T47D (cell line): ENCODE measurements around the gene GALNTL6.
"Not testable (repeated sequence)": the region's sequence is repeated elsewhere in the genome, so short reads cannot be mapped to it uniquely, and the experiment has no call there.

Source experiments
- DNase-seq, 2 experiments: peaks; one replicate each; pipeline versions ENCODE4 v3.0.0 to v3.0.0-alpha.2; 2011 to 2012; ENCODE audit warnings: low read depth in 1 of 2, low spot score in 1 of 2
- JUND ChIP-seq: IDR thresholded peaks from 2 replicates; pipeline ENCODE4 v1.6.1; 2012; ENCODE audit warnings: low read depth
- in situ Hi-C: cut with HindIII; loops from 2 replicates; pipeline ENCODE4 v1.10.0; 2016; ENCODE audit warnings: low sequenced_read_pairs, low pct_unique_long_range_greater_than_20kb

Gene GALNTL6

DNA sequence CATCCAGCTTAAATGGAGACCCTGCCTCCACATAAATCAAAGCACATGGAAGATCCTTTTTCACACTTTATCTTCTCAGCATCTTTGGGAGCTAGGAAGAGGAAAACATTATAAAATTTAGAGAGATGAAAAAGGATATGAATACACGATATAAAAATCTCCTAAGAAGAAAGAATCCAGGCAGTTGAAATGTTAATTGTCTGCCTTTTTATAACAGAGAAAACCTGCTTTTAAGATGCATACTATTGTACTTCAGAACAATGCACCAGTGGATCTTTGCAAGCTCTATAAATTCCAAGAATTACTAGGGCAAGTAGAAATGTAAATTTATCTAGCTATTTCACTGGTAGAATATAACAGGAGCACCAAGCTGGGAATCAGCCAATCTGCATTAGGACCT lies 1055.1 kb downstream of the GALNTL6 start:
- DNase-seq = no peak
- in situ Hi-C loops = no loop called here
- no peak for TF ChIP-seq JUND

DNA sequence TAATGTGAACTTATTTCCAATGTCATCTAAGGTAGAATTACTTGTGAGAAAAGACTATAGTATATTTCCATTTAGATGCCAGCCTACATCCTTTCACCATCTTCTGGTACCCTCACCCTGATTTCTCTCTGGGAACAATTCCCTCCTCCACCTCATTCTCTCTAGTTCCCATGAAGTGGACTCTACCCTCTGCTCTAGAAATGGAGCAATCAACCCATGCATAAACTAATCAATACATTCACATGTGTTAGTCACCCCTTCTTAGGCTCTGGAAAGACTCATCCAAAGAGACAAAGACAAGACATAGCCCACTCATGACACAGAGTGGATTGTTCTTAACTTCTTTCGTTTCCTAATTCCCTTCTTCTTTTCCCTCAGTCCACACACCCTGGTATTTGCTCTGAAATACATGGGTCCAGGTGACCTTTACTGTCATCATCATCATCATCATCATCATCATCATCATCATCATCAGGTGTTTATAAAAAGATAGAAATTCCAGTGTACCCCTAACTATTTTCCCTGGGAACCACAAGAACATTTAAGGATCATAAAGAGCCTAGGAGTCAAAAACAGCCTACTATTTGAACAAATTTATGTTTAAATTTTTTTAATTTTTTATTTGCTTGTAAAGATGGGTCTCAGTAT lies 1056.5 kb downstream of the GALNTL6 start:
- no peak for TF ChIP-seq JUND
- DNase-seq = no peak
- in situ Hi-C loops = no loop called here

DNA sequence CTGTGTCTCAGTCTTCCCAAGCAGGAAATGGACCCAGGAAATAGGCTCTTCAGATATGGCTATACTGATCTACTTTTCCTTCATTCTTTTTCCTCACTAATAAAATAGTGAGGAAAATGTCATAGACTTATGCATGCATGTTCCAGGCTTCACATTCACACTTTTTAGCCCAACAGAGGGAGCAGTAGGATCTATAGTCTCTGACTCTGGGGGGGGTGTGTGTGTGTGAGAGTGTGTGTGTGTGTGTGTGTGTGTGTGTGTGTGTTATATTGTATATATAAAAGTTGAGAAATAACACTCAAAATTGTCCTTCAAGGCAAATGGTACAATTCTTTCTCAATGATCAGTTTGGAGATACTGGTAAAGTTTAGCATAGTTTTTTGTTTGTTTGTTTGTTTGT lies 1058.2 kb downstream of the GALNTL6 start:
- DNase-seq = peak in 1 of 2 experiments; percentile 34
- TF ChIP-seq JUND = no peak
- in situ Hi-C loops = no loop called here

DNA sequence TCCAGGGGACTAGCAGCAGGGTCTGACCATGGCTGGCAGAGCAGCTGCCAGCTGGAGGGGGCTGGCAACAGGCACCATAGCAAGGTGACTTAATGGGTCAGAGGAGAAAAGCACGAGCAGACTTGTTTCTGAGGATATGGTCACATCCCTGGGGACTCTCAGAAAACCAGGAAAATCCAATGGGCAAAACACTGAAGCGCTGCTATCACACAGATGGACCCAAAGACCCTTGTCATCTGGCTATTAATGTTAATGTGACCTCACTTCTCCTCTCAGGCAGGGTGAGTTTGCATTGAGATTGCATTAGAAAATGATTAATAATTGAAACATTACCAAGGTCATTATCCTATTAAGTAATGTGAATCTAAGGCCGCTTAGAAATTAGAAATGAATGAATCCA lies 1061.7 kb downstream of the GALNTL6 start:
- in situ Hi-C loops = no loop called here
- no peak for TF ChIP-seq JUND

DNA sequence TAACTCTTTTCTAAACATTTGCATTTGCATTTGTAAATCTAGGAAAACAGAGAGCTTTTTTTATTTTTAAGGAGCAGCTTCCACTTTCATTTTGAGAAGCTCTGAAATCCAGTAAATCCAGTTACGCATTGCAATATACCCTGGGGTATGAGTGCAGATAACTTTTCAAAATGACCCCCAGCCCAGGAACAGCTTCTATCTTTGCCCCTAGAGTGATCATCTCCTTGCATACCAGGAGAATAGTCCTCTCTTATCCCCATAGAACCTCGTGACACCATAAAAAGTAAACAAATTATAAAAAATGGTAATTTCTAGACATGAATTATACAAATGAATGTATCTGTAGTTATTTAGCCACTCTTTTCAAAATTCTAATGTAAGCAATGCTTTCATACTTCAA lies 1063.2 kb downstream of the GALNTL6 start:
- DNase-seq = no peak
- in situ Hi-C loops = no loop called here
- TF ChIP-seq JUND = no peak

More for the DNA sequence above, 1061.7 kb downstream of the GALNTL6 start:
- no peak for DNase-seq

DNA sequence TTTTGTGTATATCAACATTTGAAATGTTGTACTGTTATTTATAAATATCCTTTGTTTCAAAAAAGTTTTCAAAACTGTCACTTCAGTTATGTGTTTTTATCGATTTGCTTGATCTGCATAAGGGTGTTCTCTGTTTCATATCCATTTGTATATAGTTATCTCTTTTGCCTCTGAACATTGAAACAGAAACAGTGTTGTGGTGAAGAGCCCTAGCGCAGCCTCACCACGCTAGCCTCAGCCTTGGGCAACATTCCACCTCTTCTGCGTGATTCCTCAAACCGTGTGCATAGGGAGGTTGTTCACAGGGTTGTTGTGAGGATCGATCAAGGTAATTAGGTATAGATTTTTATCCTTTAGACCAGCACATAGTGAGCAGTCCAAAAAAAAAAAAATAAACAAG lies 1068.4 kb downstream of the GALNTL6 start:
- TF ChIP-seq JUND = no peak
- no peak for DNase-seq
- in situ Hi-C loops = no loop called here

DNA sequence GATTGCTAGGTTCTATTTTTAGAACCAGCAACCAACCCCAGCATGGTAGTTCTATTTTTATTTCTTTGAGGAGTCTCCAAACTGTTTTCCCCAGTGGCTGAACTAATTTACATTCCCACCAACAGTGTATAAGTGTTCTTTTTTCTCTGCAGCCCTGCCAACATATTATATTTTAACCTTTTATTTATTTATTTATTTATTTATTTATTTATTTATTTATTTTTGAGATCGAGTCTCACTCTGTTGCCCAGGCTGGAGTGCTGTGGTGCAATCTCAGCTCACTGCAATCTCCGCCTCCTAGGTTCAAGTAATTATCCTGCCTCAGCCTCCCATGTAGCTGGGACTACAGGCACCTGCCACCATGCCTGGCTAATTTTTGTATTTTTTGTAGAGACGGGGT lies 1074.2 kb downstream of the GALNTL6 start:
- in situ Hi-C loops, DNase-seq: not testable (repeated sequence)

DNA sequence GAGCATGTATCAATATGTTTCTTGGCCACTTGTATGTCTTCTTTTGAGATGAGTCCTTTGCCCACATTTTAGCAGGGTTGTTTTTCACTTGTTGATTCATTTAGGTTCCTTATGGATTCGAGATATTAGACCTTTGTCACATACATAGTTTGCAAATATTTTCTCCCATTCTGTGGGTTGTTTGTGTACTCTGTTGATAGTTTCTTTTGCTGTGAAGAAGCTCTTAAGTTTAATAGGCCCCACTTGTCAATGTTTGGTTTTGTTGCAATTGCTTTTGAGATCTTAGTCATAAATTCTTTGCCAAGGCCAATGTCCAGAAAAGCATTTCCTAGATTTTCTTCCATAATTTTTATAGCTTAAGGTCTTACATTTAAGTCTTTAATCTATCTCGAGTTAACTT lies 1074.8 kb downstream of the GALNTL6 start:
- DNase-seq = no peak
- in situ Hi-C loops = no loop called here
- TF ChIP-seq JUND = no peak

DNA sequence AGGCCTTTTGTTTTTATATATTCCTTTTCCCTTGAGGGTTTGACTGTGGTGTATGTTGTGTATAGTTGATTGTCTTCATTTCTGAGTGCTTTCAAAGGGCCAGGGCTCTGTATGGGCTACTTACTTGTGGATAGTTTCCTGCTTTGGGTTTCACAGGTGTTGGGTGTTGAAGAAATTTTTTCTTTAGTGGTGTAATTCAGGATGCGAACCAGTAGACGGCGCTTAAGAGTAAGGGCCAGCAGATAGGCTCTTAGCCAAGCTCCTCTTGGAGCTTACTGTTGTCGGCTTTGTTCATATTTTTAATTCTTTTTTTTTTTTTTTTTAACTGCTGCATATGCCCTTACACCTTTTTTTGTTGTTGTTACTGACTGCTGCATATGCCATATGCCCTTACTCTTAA lies 1079.1 kb downstream of the GALNTL6 start:
- peak in 1 of 2 experiments; percentile 3 for DNase-seq
- in situ Hi-C loops = no loop called here
- TF ChIP-seq JUND = no peak

DNA sequence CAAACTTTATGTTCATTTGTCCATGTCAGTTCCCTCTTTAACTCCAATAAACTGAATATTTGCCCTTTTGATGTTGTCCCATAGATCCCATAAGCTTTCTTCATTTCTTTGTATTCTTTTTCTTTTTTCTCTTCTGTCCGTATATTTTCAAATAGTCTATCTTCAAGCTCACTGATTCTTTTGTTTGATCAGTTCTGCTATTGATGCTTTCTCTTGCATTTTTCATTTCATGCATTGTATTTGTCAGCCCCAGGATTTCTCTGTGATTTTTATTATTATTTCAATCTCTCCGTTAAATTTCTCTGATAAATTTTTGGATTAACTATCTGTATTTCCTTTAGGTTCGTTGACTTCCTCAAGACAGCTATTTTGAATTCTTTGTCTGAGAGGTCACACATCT lies 1082.5 kb downstream of the GALNTL6 start:
- no peak for TF ChIP-seq JUND
- DNase-seq = no peak
- in situ Hi-C loops = no loop called here

DNA sequence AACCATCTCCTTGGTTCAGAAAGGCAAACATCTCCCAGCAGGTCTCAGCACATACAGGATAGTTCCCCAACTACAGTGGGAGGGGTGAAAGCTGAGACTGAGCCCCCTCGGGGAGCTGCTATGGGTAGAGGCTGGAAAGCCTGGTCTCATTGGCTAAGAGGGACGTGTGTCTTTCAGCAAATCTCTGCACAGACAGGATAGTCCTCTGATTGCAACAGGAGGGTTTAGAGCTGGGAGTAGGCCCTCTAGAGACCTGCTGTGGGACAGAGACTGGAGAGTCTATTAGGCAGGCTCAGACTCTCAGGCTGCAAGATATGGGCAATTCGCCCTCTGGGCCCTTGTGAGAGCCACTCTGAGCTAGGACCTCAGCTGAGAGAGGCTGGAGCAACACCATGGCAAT lies 1083.8 kb downstream of the GALNTL6 start:
- no peak for DNase-seq
- in situ Hi-C loops = no loop called here
- TF ChIP-seq JUND = no peak

DNA sequence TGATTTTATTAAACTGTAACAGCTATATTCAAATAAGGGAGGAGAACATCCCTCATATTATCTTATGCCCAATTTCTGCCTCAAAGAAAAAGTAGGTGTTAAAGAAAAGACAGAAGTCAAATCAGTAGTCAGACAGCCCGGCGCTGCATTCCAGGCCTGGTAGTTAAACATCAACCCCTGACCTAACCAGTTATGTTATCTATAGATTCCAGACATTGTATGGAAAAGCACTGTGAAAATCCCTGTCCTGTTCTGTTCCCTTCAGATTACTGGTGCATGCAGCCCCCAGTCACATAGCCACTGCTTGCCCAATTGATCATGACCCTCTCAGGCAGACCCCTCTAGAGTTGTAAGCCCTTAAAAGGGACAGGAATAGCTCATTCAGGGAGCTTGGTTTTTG lies 1085.5 kb downstream of the GALNTL6 start:
- TF ChIP-seq JUND = no peak
- no peak for DNase-seq
- in situ Hi-C loops = no loop called here

DNA sequence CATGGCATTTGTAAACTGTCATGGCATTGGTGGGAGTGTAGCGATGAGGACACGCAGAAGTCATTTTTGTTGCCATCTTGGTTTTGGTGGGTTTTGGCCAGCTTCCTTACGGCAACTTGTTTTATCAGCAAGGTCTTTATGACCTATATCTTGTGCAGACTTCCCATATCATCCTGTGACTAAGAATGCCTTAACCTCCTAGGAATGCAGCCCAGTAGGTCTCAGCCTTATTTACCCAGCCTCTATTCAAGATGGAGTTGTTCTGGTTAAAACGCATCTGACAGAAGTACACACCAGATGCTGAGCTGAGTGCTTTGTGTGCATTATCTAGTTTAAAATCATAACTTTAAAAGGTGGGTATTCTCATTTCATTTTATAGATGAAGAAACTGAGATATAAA lies 1086.7 kb downstream of the GALNTL6 start:
- in situ Hi-C loops = no loop called here
- DNase-seq = no peak
- no peak for TF ChIP-seq JUND

DNA sequence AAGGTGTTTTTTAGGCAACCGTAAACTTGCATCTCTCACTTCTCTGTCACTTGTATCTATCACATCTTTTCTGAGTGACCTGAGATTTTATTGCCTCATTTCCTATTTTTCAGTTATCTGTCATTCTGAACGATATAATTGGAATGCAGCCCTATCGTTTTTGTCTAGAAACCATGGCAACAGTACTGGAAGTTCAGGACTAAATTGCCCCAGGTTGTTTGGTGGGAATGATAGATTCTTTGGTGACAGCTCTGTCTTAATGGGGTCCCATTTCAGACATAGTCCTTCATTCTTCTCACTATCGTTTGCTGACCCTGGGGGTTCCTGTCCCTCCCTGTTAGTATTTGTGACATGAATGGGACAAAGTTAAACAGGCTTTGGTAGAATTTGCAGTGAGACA lies 1087.7 kb downstream of the GALNTL6 start:
- no peak for TF ChIP-seq JUND
- DNase-seq = no peak
- in situ Hi-C loops = no loop called here

DNA sequence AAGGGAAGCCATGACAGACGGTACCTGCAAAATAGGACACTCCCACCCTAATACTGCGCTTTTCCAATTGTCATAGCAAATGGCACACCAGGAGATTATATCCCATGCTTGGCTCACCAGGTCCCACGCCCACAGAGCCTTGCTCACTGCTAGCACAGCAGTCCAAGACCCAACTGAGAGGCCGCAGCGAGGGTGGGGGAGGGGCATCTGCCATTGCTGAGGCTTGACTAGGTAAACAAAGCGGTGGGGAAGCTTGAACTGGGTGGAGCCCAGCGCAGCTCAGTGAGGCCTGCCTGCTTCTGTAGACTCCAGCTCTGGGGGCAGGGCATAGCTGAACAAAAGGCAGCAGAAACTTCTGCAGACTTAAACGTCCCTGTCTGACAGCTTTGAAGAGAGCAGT lies 1099.3 kb downstream of the GALNTL6 start:
- DNase-seq, in situ Hi-C loops: not testable (repeated sequence)

DNA sequence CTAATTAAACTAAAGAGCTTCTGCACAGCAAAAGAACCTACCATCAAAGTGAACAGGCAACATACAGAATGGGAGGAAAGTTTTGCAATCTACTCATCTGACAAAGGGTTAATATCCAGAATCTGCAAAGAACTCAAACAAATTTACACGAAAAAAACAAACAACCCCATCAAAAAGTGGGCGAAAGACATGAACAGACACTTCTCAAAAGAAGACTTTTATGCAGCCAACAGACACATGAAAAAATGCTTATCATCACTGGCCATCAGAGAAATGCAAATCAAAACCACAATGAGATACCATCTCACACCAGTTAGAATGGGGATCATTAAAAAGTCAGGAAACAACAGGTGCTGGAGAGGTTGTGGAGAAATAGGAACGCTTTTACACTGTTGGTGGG lies 1104.2 kb downstream of the GALNTL6 start:
- in situ Hi-C loops, DNase-seq: not testable (repeated sequence)
